Cortex of kidney (tissue), 1 donor: ENCODE data around the gene NHEJ1.

ENCODE experiments used
- DNase-seq: peaks from one replicate; lab custom pipeline; 2025; lab: John Stamatoyannopoulos, UW

Gene NHEJ1

GRCh38 chr2:219182331-219183150, 21.9 kb upstream of the NHEJ1 start:
- DNase-seq: no peak

GRCh38 chr2:219181531-219181930, 20.9 kb upstream of the NHEJ1 start:
- no peak for DNase-seq

GRCh38 chr2:219180961-219181360, 20.3 kb upstream of the NHEJ1 start:
- no peak for DNase-seq

GRCh38 chr2:219179601-219180465, 19.2 kb upstream of the NHEJ1 start:
- DNase-seq: no peak

GRCh38 chr2:219178377-219179175, 18.0 kb upstream of the NHEJ1 start:
- no peak for DNase-seq

- no peak for DNase-seq
Observed at GRCh38 chr2:219177552-219178376, 17.1 kb upstream of the NHEJ1 start, which contains the start of gene RETREG2. TSS of gene RETREG2 (plus strand) at chr2:219178275. CDS start at chr2:219178353, 78 bp downstream.

- DNase-seq: no peak
Observed at GRCh38 chr2:219176818-219177551, 16.4 kb upstream of the NHEJ1 start, which contains the start of gene CNPPD1. TSS of gene CNPPD1 (minus strand) at chr2:219176925. CDS start at chr2:219176828, 97 bp downstream.

- no peak for DNase-seq
Observed at GRCh38 chr2:219175928-219176817, 15.6 kb upstream of the NHEJ1 start.

GRCh38 chr2:219175486-219175885, 14.9 kb upstream of the NHEJ1 start:
- DNase-seq: no peak

- no peak for DNase-seq
Observed at GRCh38 chr2:219174801-219175200, 14.2 kb upstream of the NHEJ1 start.

- DNase-seq: no peak
Observed at GRCh38 chr2:219174146-219174545, 13.5 kb upstream of the NHEJ1 start.

- no peak for DNase-seq
Observed at GRCh38 chr2:219173176-219173575, 12.6 kb upstream of the NHEJ1 start.

- DNase-seq: no peak
Observed at GRCh38 chr2:219172231-219173154, 11.9 kb upstream of the NHEJ1 start.

- no peak for DNase-seq
Observed at GRCh38 chr2:219171231-219171651, 10.6 kb upstream of the NHEJ1 start.

- DNase-seq: no peak
Observed at GRCh38 chr2:219169930-219170654, 9.5 kb upstream of the NHEJ1 start, which contains the start of gene SLC23A3. TSS of gene SLC23A3 (minus strand) at chr2:219170029. CDS start at chr2:219169984, 45 bp downstream.

- DNase-seq: no peak
Observed at GRCh38 chr2:219168932-219169331, 8.3 kb upstream of the NHEJ1 start.

GRCh38 chr2:219168526-219168925, 7.9 kb upstream of the NHEJ1 start:
- no peak for DNase-seq
